HEK293 (cell line): ENCODE data around the gene SLC34A2.

ENCODE experiments used
- CTCF ChIA-PET: fragments of 350-600 bp; formaldehyde crosslinking; extraction: SDS; loops from one replicate; lab custom pipeline; 2021; ENCODE audit warnings: antibody characterized with exemption; lab: Yijun Ruan, JAX
- POLR2A ChIA-PET: fragments of 300-600 bp; formaldehyde crosslinking; extraction: SDS; loops from one replicate; lab custom pipeline; 2020; ENCODE audit warnings: antibody characterized with exemption, inconsistent platforms; lab: Yijun Ruan, JAX
- H3K27ac ChIP-seq: fragments of 200-500 bp; sonication (Bioruptor generic); 2 replicates; pipeline ENCODE4 v1.5.1; 2014; ENCODE audit warnings: low read depth, low read length, control low read depth, inconsistent platforms; ENCODE audit errors: extremely low read depth
- H3K36me3 ChIP-seq, 2 experiments: fragments of 200-500 bp in 1 of 2; sonication (Bioruptor generic) in 1 of 2; 1 replicate in 1 of 2; 2 replicates in 1 of 2; pipeline ENCODE4 v1.5.1; 2014 to 2017; ENCODE audit warnings: inconsistent platforms in 2 of 2, low read length in 2 of 2; ENCODE audit not compliant: control insufficient read depth in 2 of 2, insufficient read depth in 1 of 2
- H3K4me1 ChIP-seq: fragments of 200-500 bp; sonication (Bioruptor generic); 2 replicates; pipeline ENCODE4 v1.5.1; 2014; ENCODE audit warnings: mild to moderate bottlenecking, low read length, inconsistent platforms; ENCODE audit not compliant: control insufficient read depth, insufficient read depth
- H3K4me3 ChIP-seq: 2 replicates; pipeline ENCODE4 v1.5.1; 2011; ENCODE audit warnings: low read depth, mild to moderate bottlenecking, control low read depth, low read length, moderate library complexity
- H3K9me3 ChIP-seq: fragments of 200-500 bp; sonication (Bioruptor generic); 2 replicates; pipeline ENCODE4 v1.5.1; 2014; ENCODE audit warnings: low read depth, low read length, inconsistent platforms; ENCODE audit not compliant: control insufficient read depth, insufficient read depth
- ELK4 ChIP-seq: IDR thresholded peaks from 2 replicates; pipeline ENCODE4 v1.6.1; 2011; ENCODE audit warnings: mild to moderate bottlenecking, low read depth, low read length, borderline replicate concordance
- GLI4 ChIP-seq: fragments of 450-650 bp; formaldehyde crosslinking; IDR thresholded peaks from 2 replicates; pipeline ENCODE4 v1.5.1; 2016; ENCODE audit warnings: missing biosample characterization, missing genetic modification characterization
- HIC1 ChIP-seq: fragments of 450-650 bp; formaldehyde crosslinking; IDR thresholded peaks from 2 replicates; pipeline ENCODE4 v1.5.1; 2016; ENCODE audit warnings: missing biosample characterization, missing genetic modification characterization
- PRDM2 ChIP-seq: fragments of 450-650 bp; formaldehyde crosslinking; IDR thresholded peaks from 2 replicates; pipeline ENCODE4 v1.5.1; 2016; ENCODE audit warnings: missing biosample characterization, missing genetic modification characterization, borderline replicate concordance
- SP3 ChIP-seq: fragments of 450-650 bp; formaldehyde crosslinking; IDR thresholded peaks from 2 replicates; pipeline ENCODE4 v1.5.1; 2016; ENCODE audit warnings: missing biosample characterization, missing genetic modification characterization
- TCF7L2 ChIP-seq: IDR thresholded peaks from 2 replicates; pipeline ENCODE4 v1.6.1; 2011; ENCODE audit warnings: low read depth, mild to moderate bottlenecking, inconsistent platforms, low read length, moderate library complexity, borderline replicate concordance
- WT1 ChIP-seq: fragments of 450-650 bp; formaldehyde crosslinking; IDR thresholded peaks from 2 replicates; pipeline ENCODE4 v1.5.1; 2016; ENCODE audit warnings: missing biosample characterization, missing genetic modification characterization
- ZNF10 ChIP-seq: fragments of 450-650 bp; formaldehyde crosslinking; IDR thresholded peaks from 2 replicates; pipeline ENCODE4 v1.5.1; 2017; ENCODE audit warnings: missing biosample characterization, missing genetic modification characterization
- ZNF175 ChIP-seq: fragments of 450-650 bp; formaldehyde crosslinking; IDR thresholded peaks from 2 replicates; pipeline ENCODE4 v1.5.1; 2016; ENCODE audit warnings: missing biosample characterization, missing genetic modification characterization
- ZNF280D ChIP-seq: fragments of 450-650 bp; formaldehyde crosslinking; IDR thresholded peaks from 2 replicates; pipeline ENCODE4 v1.5.1; 2016; ENCODE audit warnings: missing biosample characterization, missing genetic modification characterization
- ZNF292 ChIP-seq: fragments of 450-650 bp; formaldehyde crosslinking; IDR thresholded peaks from 2 replicates; pipeline ENCODE4 v1.5.1; 2016; ENCODE audit warnings: low read depth, missing biosample characterization, missing genetic modification characterization, borderline replicate concordance
- ZNF341 ChIP-seq: fragments of 450-650 bp; formaldehyde crosslinking; IDR thresholded peaks from 2 replicates; pipeline ENCODE4; 2016; ENCODE audit warnings: low read depth, missing biosample characterization, missing genetic modification characterization
- ZNF366 ChIP-seq: fragments of 450-650 bp; formaldehyde crosslinking; conservative IDR thresholded peaks from 2 replicates; pipeline ENCODE4 v1.5.1; 2016; ENCODE audit warnings: missing biosample characterization, missing genetic modification characterization
- ZNF596 ChIP-seq: fragments of 450-650 bp; IDR thresholded peaks from 2 replicates; pipeline ENCODE4 v1.5.0; 2018; ENCODE audit warnings: missing biosample characterization, mild to moderate bottlenecking, missing genetic modification characterization, moderate library complexity
- ZNF623 ChIP-seq: fragments of 450-650 bp; formaldehyde crosslinking; IDR thresholded peaks from 2 replicates; pipeline ENCODE4 v1.5.1; 2016; ENCODE audit warnings: missing biosample characterization, missing genetic modification characterization
- ZNF701 ChIP-seq: fragments of 450-650 bp; formaldehyde crosslinking; IDR thresholded peaks from 2 replicates; pipeline ENCODE4 v1.5.1; 2016; ENCODE audit warnings: missing biosample characterization, missing genetic modification characterization
- ZNF707 ChIP-seq: fragments of 450-650 bp; formaldehyde crosslinking; IDR thresholded peaks from 2 replicates; pipeline ENCODE4 v1.5.1; 2016; ENCODE audit warnings: missing biosample characterization, missing genetic modification characterization
- ZNF777 ChIP-seq: fragments of 450-650 bp; formaldehyde crosslinking; IDR thresholded peaks from 2 replicates; pipeline ENCODE4 v1.5.1; 2017; ENCODE audit warnings: missing biosample characterization, missing genetic modification characterization, borderline replicate concordance
- ZNF785 ChIP-seq: fragments of 450-650 bp; formaldehyde crosslinking; IDR thresholded peaks from 2 replicates; pipeline ENCODE4 v1.5.1; 2016; ENCODE audit warnings: missing biosample characterization, missing genetic modification characterization
- ZSCAN30 ChIP-seq: fragments of 450-650 bp; IDR thresholded peaks from 2 replicates; pipeline ENCODE4 v1.5.1; 2018; ENCODE audit warnings: missing biosample characterization, mild to moderate bottlenecking, missing genetic modification characterization, moderate library complexity

Gene SLC34A2

GRCh38 chr4:25670991-25671390, 15.3 kb downstream of the SLC34A2 start:
- TF ChIP-seq ZNF596 (tag by site-specific recombination) (no peak), ZNF366 (tag by site-specific recombination) (no peak), ZNF623 (tag by site-specific recombination) (no peak)
- TF ChIP-seq, all 188 proteins: peak for 0
- CTCF ChIA-PET: no interaction called here
- no peaks in the 10 kb centered on the region for H3K36me3 ChIP-seq
- H3K27ac ChIP-seq: no peak overlapping the region
- no peaks in the 10 kb centered on the region for H3K4me1 ChIP-seq
- no peak overlapping the region for H3K4me3 ChIP-seq
- H3K9me3 ChIP-seq: no peaks in the 10 kb centered on the region
- POLR2A ChIA-PET: interaction anchor here (0.5 kb wide), 1 partner anchor 31 kb away, joined by 3 read pairs; no protein-coding TSS in a partner anchor

GRCh38 chr4:25672756-25673155, 17.1 kb downstream of the SLC34A2 start:
- Histone ChIP-seq H3K9me3 (no peaks in the 10 kb centered on the region), H3K4me1 (no peaks in the 10 kb centered on the region), H3K4me3 (no peak overlapping the region), H3K36me3 (no peaks in the 10 kb centered on the region), H3K27ac (no peak overlapping the region)
- TF ChIP-seq ZNF596 (tag by site-specific recombination) (no peak), ZNF701 (no peak), HIC1 (no peak)
- CTCF ChIA-PET: no interaction called here
- POLR2A ChIA-PET: no interaction called here

GRCh38 chr4:25674386-25674785, 18.7 kb downstream of the SLC34A2 start:
- Histone ChIP-seq H3K36me3 (no peaks in the 10 kb centered on the region), H3K4me3 (no peak overlapping the region), H3K27ac (no peak overlapping the region), H3K4me1 (no peaks in the 10 kb centered on the region), H3K9me3 (no peaks in the 10 kb centered on the region)
- ChIA-PET CTCF (no interaction called here), POLR2A (no interaction called here)
- no peak for TF ChIP-seq ZNF777
- TF ChIP-seq ELK4: no peak
- TF ChIP-seq ZSCAN30 (tag by site-specific recombination): no peak
- no peak for TF ChIP-seq ZNF175
- no peak for TF ChIP-seq TCF7L2
- TF ChIP-seq ZNF707 (tag by site-specific recombination): no peak
- TF ChIP-seq ZNF623 (tag by site-specific recombination): no peak
- TF ChIP-seq SP3: no peak
- TF ChIP-seq ZNF596 (tag by site-specific recombination): no peak
- TF ChIP-seq ZNF292 (tag by site-specific recombination): no peak
- no peak for TF ChIP-seq GLI4 (tag by site-specific recombination)
- no peak for TF ChIP-seq ZNF280D
- TF ChIP-seq ZNF341 (tag by site-specific recombination): no peak
- TF ChIP-seq PRDM2 (tag by site-specific recombination): no peak
- no peak for TF ChIP-seq WT1 (tag by site-specific recombination)
- TF ChIP-seq ZNF785 (tag by site-specific recombination): no peak
- TF ChIP-seq ZNF10 (tag by site-specific recombination): no peak
